GM23248 (cell line): ENCODE measurements around the gene TTC28.

Experiments used
- EZH2 ChIP-seq: fragments of 200-600 bp; sonication (generic); IDR thresholded peaks from 2 replicates; pipeline ENCODE4 v1.6.1; 2018; ENCODE audit warnings: antibody characterized with exemption, mild to moderate bottlenecking; ENCODE audit not compliant: insufficient read depth, poor library complexity, severe bottlenecking
- EZH2phosphoT487 ChIP-seq: fragments of 200-600 bp; sonication (generic); IDR thresholded peaks from 2 replicates; pipeline ENCODE4 v1.6.1; 2018; ENCODE audit warnings: antibody characterized with exemption, moderate library complexity, mild to moderate bottlenecking, low read depth; ENCODE audit not compliant: insufficient read depth

GRCh38 chr22:28341001-28341400 lies 338.6 kb downstream of the TTC28 start:
- TF ChIP-seq EZH2phosphoT487 = no peak
- no peak for TF ChIP-seq EZH2
